Activated naive CD4-positive, alpha-beta T cell treated with anti-CD3 and anti-CD28 coated beads, Interleukin-2, amount 50 U/mL, for 24 hours (primary cell): ENCODE data around the gene CHGA.

ENCODE experiments used
- H3K27ac Mint-ChIP-seq: one replicate; pipeline ENCODE4 v1.8.0; 2021; ENCODE audit warnings: mild to moderate bottlenecking, mixed read lengths
- H3K27me3 Mint-ChIP-seq: one replicate; pipeline ENCODE4 v1.8.0; 2021; ENCODE audit warnings: mixed read lengths
- H3K36me3 Mint-ChIP-seq: one replicate; pipeline ENCODE4 v1.8.0; 2021; ENCODE audit warnings: mixed read lengths
- H3K4me1 Mint-ChIP-seq: one replicate; pipeline ENCODE4 v1.8.0; 2021; ENCODE audit warnings: mixed read lengths
- H3K4me3 Mint-ChIP-seq: one replicate; pipeline ENCODE4 v1.8.0; 2021; ENCODE audit warnings: mild to moderate bottlenecking, mixed read lengths
- H3K9me3 Mint-ChIP-seq: one replicate; pipeline ENCODE4 v1.8.0; 2021; ENCODE audit warnings: mixed read lengths

Gene CHGA

GRCh38 chr14:92922883-92923743 is at the start of gene CHGA:
Gene CHGA (plus strand): TSS chr14:92923150. CDS start chr14:92923360, 210 bp downstream.
- Mint-ChIP-seq H3K27me3 (peaks cover 16% of the 10 kb centered on the region), H3K9me3 (no peaks in the 10 kb centered on the region), H3K36me3 (peaks cover 3% of the 10 kb centered on the region), H3K4me1 (peaks cover 4% of the 10 kb centered on the region), H3K4me3 (no peak within 1 kb of the TSS), H3K27ac (peak within 1 kb of the TSS; percentile 17)

- H3K36me3 Mint-ChIP-seq: no peaks in the 10 kb centered on the region
- no peaks in the 10 kb centered on the region for H3K9me3 Mint-ChIP-seq
- no peaks in the 10 kb centered on the region for H3K4me1 Mint-ChIP-seq
- no peak overlapping the region for H3K4me3 Mint-ChIP-seq
- H3K27ac Mint-ChIP-seq: no peak overlapping the region
- peaks cover 7% of the 10 kb centered on the region for H3K27me3 Mint-ChIP-seq
These were observed 47.8 kb upstream of the CHGA start for GRCh38 chr14:92874962-92875661.

GRCh38 chr14:92877757-92878431 is 45.1 kb upstream of the CHGA start:
- Mint-ChIP-seq H3K9me3 (no peaks in the 10 kb centered on the region), H3K36me3 (no peaks in the 10 kb centered on the region), H3K4me3 (no peak overlapping the region), H3K27ac (no peak overlapping the region), H3K27me3 (peaks cover 11% of the 10 kb centered on the region), H3K4me1 (no peaks in the 10 kb centered on the region)

- Mint-ChIP-seq H3K4me1 (no peaks in the 10 kb centered on the region), H3K27me3 (peaks cover 13% of the 10 kb centered on the region), H3K36me3 (no peaks in the 10 kb centered on the region), H3K4me3 (no peak overlapping the region), H3K9me3 (no peaks in the 10 kb centered on the region), H3K27ac (no peak overlapping the region)
These were observed 42.6 kb upstream of the CHGA start for GRCh38 chr14:92880351-92880750.

GRCh38 chr14:92880851-92881250 is 42.1 kb upstream of the CHGA start:
- Mint-ChIP-seq H3K27ac (no peak overlapping the region), H3K27me3 (peaks cover 13% of the 10 kb centered on the region), H3K36me3 (no peaks in the 10 kb centered on the region), H3K4me1 (no peaks in the 10 kb centered on the region), H3K9me3 (no peaks in the 10 kb centered on the region), H3K4me3 (no peak overlapping the region)

- H3K4me1 Mint-ChIP-seq: no peaks in the 10 kb centered on the region
- H3K36me3 Mint-ChIP-seq: no peaks in the 10 kb centered on the region
- H3K4me3 Mint-ChIP-seq: no peak overlapping the region
- no peaks in the 10 kb centered on the region for H3K9me3 Mint-ChIP-seq
- H3K27ac Mint-ChIP-seq: no peak overlapping the region
- peaks cover 12% of the 10 kb centered on the region for H3K27me3 Mint-ChIP-seq
These were observed 39.9 kb upstream of the CHGA start for GRCh38 chr14:92883066-92883465.

GRCh38 chr14:92884410-92884809 is 38.5 kb upstream of the CHGA start:
- Mint-ChIP-seq H3K4me1 (no peaks in the 10 kb centered on the region), H3K9me3 (no peaks in the 10 kb centered on the region), H3K36me3 (no peaks in the 10 kb centered on the region), H3K27me3 (peaks cover 9% of the 10 kb centered on the region), H3K4me3 (no peak overlapping the region), H3K27ac (no peak overlapping the region)

- Mint-ChIP-seq H3K27me3 (peaks cover 6% of the 10 kb centered on the region), H3K9me3 (no peaks in the 10 kb centered on the region), H3K36me3 (no peaks in the 10 kb centered on the region), H3K4me3 (no peak overlapping the region), H3K27ac (no peak overlapping the region), H3K4me1 (no peaks in the 10 kb centered on the region)
These were observed 37.5 kb upstream of the CHGA start for GRCh38 chr14:92885279-92886061.

GRCh38 chr14:92886337-92886736 is 36.6 kb upstream of the CHGA start:
- Mint-ChIP-seq H3K36me3 (no peaks in the 10 kb centered on the region), H3K27me3 (peaks cover 2% of the 10 kb centered on the region), H3K9me3 (no peaks in the 10 kb centered on the region), H3K27ac (no peak overlapping the region), H3K4me3 (no peak overlapping the region), H3K4me1 (no peaks in the 10 kb centered on the region)

GRCh38 chr14:92887157-92887556 is 35.8 kb upstream of the CHGA start:
- Mint-ChIP-seq H3K27ac (no peak overlapping the region), H3K36me3 (no peaks in the 10 kb centered on the region), H3K27me3 (peaks cover 2% of the 10 kb centered on the region), H3K4me3 (no peak overlapping the region), H3K9me3 (no peaks in the 10 kb centered on the region), H3K4me1 (no peaks in the 10 kb centered on the region)

GRCh38 chr14:92888896-92889295 is 34.1 kb upstream of the CHGA start:
- Mint-ChIP-seq H3K27me3 (peaks cover 2% of the 10 kb centered on the region), H3K9me3 (peaks cover 9% of the 10 kb centered on the region), H3K4me1 (peaks cover 12% of the 10 kb centered on the region), H3K36me3 (no peaks in the 10 kb centered on the region), H3K4me3 (no peak overlapping the region), H3K27ac (no peak overlapping the region)

GRCh38 chr14:92890830-92891588 is 31.9 kb upstream of the CHGA start:
- H3K9me3 Mint-ChIP-seq: peaks cover 12% of the 10 kb centered on the region
- no peak overlapping the region for H3K27ac Mint-ChIP-seq
- peaks cover 12% of the 10 kb centered on the region for H3K4me1 Mint-ChIP-seq
- H3K27me3 Mint-ChIP-seq: peaks cover 2% of the 10 kb centered on the region
- no peak overlapping the region for H3K4me3 Mint-ChIP-seq
- H3K36me3 Mint-ChIP-seq: no peaks in the 10 kb centered on the region

- Mint-ChIP-seq H3K27ac (peak overlapping the region; percentile 14), H3K4me1 (peaks cover 12% of the 10 kb centered on the region), H3K9me3 (peaks cover 12% of the 10 kb centered on the region), H3K4me3 (no peak overlapping the region), H3K27me3 (peaks cover 6% of the 10 kb centered on the region), H3K36me3 (no peaks in the 10 kb centered on the region)
These were observed 30.4 kb upstream of the CHGA start for GRCh38 chr14:92892589-92892988.

- Mint-ChIP-seq H3K27me3 (peaks cover 6% of the 10 kb centered on the region), H3K36me3 (no peaks in the 10 kb centered on the region), H3K4me1 (peaks cover 22% of the 10 kb centered on the region), H3K4me3 (no peak overlapping the region), H3K27ac (no peak overlapping the region), H3K9me3 (peaks cover 12% of the 10 kb centered on the region)
These were observed 27.5 kb upstream of the CHGA start for GRCh38 chr14:92895352-92895878.
